ENCODE data around the gene GRIN2C. TPM values are rescaled to one million over a fixed set of nuclear protein-coding genes. Genes with fewer than 3 reads are reported as not detected.

GRIN2C gene
- total and polyA plus RNA-seq, 2 donors (not counting 1 experiment from before 2014, with no cell fraction given) = 0.01 to 0.50 TPM

DNA sequence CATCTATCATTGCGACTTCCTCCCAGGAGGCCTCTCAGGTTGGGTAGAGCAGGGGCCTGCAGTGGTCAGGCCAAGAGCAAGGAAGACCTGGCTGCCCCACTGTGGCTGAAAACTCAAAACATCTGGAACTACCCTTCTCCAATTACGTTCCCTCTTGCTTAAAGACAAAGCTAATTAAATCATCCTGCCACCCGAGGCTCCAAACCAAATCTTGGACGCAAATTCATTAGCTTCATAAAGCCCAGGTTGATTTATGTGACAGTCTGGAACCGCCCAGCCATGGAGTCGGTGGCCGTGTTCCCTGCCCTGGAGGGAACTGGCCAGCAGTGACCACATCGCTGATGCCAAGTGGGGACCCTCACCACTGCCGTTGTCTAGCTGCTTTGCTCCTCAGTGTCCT lies 21.4 kb downstream of the GRIN2C start:
- H3K9me3 ChIP-seq (ENCODE audit: control insufficient read depth, insufficient read depth, low read depth, low read length) = no peaks in the 10 kb centered on the region
- no peak overlapping the region for H3K27ac ChIP-seq (ENCODE audit: insufficient read depth, low read length)
- H3K79me2 ChIP-seq (ENCODE audit: control insufficient read depth, insufficient read depth, low read length) = no peaks in the 10 kb centered on the region
- no peak overlapping the region for H3K9ac ChIP-seq (ENCODE audit: insufficient read depth, low read length)
- no peak for DNase-seq (ENCODE audit: low read depth in 2 of 2)
- no peaks in the 10 kb centered on the region for H3K27me3 ChIP-seq (ENCODE audit: control insufficient read depth, insufficient read depth, low read length)
- H3K4me1 ChIP-seq (ENCODE audit: control insufficient read depth, extremely low read depth, insufficient read depth, low read length) = peaks cover 6% of the 10 kb centered on the region
- TF ChIP-seq, protein P1, sequence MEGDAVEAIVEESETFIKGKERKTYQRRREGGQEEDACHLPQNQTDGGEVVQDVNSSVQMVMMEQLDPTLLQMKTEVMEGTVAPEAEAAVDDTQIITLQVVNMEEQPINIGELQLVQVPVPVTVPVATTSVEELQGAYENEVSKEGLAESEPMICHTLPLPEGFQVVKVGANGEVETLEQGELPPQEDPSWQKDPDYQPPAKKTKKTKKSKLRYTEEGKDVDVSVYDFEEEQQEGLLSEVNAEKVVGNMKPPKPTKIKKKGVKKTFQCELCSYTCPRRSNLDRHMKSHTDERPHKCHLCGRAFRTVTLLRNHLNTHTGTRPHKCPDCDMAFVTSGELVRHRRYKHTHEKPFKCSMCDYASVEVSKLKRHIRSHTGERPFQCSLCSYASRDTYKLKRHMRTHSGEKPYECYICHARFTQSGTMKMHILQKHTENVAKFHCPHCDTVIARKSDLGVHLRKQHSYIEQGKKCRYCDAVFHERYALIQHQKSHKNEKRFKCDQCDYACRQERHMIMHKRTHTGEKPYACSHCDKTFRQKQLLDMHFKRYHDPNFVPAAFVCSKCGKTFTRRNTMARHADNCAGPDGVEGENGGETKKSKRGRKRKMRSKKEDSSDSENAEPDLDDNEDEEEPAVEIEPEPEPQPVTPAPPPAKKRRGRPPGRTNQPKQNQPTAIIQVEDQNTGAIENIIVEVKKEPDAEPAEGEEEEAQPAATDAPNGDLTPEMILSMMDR (conservative IDR thresholded peaks at IDR 0.05 in 1 of 2, IDR thresholded peaks at IDR 0.05 in 1 of 2; ENCODE audit: low read depth in 1 of 2, low read length in 2 of 2) = no peak
- TF ChIP-seq EZH2 (IDR thresholded peaks at IDR 0.05; ENCODE audit: low read length, missing control alignments) = no peak
- no peaks in the 10 kb centered on the region for H4K20me1 ChIP-seq (ENCODE audit: control insufficient read depth, extremely low read depth, insufficient read depth, low read length)
- no peak overlapping the region for H3K4me2 ChIP-seq (ENCODE audit: extremely low read depth, insufficient read depth, low read length)
- no peaks in the 10 kb centered on the region for H3K36me3 ChIP-seq (ENCODE audit: control insufficient read depth, insufficient read depth, low read length)
- H2AFZ ChIP-seq (ENCODE audit: low read length) = no peak overlapping the region
- H3K4me3 ChIP-seq (replicated peaks in 1 of 4; ENCODE audit: control extremely low read depth in 1 of 4, insufficient read depth in 1 of 4, low read depth in 3 of 4, low read length in 4 of 4) = no peak overlapping the region

DNA sequence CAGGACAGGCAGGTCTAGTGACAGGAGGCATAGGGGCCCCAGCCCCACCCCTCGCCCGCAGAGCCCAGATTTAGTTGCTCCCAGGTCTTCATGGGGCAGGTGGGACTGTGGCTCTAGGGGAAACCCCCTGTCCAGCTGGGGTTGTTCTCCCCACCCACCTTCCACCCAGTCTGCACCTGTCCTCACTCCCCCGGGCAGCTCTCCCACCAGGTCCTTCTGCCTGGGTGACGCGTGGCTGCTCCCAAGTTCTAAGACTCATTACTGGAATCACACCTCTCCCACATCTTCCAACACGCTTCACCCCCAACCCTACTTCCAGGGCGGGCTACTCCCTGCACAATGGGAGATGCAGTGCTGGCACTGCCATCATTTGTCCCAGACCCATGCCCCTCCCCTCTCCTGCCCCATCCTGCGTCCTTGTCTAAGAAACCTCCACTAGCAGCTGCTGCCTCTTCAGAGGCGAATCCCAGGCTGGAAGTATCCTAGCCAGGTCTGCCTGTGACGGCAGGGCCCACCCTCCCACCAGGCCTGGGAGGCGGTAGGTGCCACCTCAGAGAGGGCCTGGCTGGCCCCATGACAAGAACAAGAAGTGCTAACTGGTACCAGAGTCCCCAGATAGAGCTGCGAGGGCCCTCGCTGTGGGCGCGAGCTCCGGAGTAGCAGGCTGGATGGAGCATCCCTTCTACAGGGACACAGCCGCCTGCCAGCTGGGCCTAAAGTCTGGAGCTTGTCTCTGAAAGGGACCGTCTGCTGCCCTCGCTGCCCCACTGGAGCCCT lies 22.8 kb downstream of the GRIN2C start:
- Histone ChIP-seq H3K4me2 (ENCODE audit: extremely low read depth, insufficient read depth, low read length) (no peak overlapping the region), H3K27me3 (ENCODE audit: control insufficient read depth, insufficient read depth, low read length) (no peaks in the 10 kb centered on the region), H3K27ac (ENCODE audit: insufficient read depth, low read length) (no peak overlapping the region), H3K4me1 (ENCODE audit: control insufficient read depth, extremely low read depth, insufficient read depth, low read length) (peaks cover 6% of the 10 kb centered on the region), H3K79me2 (ENCODE audit: control insufficient read depth, insufficient read depth, low read length) (no peaks in the 10 kb centered on the region), H3K4me3 (replicated peaks in 1 of 4; ENCODE audit: control extremely low read depth in 1 of 4, insufficient read depth in 1 of 4, low read depth in 3 of 4, low read length in 4 of 4) (no peak overlapping the region), H3K36me3 (ENCODE audit: control insufficient read depth, insufficient read depth, low read length) (no peaks in the 10 kb centered on the region), H4K20me1 (ENCODE audit: control insufficient read depth, extremely low read depth, insufficient read depth, low read length) (no peaks in the 10 kb centered on the region), H2AFZ (ENCODE audit: low read length) (no peak overlapping the region), H3K9me3 (ENCODE audit: control insufficient read depth, insufficient read depth, low read depth, low read length) (no peaks in the 10 kb centered on the region), H3K9ac (ENCODE audit: insufficient read depth, low read length) (no peak overlapping the region)
- no peak for DNase-seq (ENCODE audit: low read depth in 2 of 2)
- TF ChIP-seq, protein P1 (conservative IDR thresholded peaks at IDR 0.05 in 1 of 2, IDR thresholded peaks at IDR 0.05 in 1 of 2; ENCODE audit: low read depth in 1 of 2, low read length in 2 of 2) = no peak
- no peak for TF ChIP-seq EZH2 (IDR thresholded peaks at IDR 0.05; ENCODE audit: low read length, missing control alignments)

DNA sequence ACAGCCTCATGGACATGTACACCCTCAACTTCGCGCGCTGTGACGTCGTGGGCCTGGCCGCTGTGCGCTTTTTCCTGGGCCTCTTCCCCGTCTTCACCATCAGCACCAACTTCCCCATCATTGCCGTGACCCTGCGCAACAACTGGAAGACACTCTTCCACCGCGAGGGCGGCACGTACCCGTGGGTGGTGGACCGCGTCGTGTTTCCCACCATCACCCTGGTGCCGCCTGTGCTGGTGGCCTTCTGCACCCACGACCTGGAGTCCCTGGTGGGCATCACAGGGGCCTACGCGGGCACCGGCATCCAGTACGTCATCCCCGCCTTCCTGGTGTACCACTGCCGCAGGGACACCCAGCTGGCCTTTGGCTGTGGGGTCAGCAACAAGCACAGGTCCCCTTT lies 23.5 kb downstream of the GRIN2C start:
- TF ChIP-seq, protein P1 (conservative IDR thresholded peaks at IDR 0.05 in 1 of 2, IDR thresholded peaks at IDR 0.05 in 1 of 2; ENCODE audit: low read depth in 1 of 2, low read length in 2 of 2) = no peak
- TF ChIP-seq EZH2 (IDR thresholded peaks at IDR 0.05; ENCODE audit: low read length, missing control alignments) = no peak
- H2AFZ ChIP-seq (ENCODE audit: low read length) = no peak overlapping the region

More for the DNA sequence above, 23.5 kb downstream of the GRIN2C start:
- no peak for DNase-seq (ENCODE audit: low read depth in 2 of 2)
- H3K4me3 ChIP-seq (replicated peaks in 1 of 4; ENCODE audit: control extremely low read depth in 1 of 4, insufficient read depth in 1 of 4, low read depth in 3 of 4, low read length in 4 of 4) = no peak overlapping the region
- no peak overlapping the region for H3K9ac ChIP-seq (ENCODE audit: insufficient read depth, low read length)
- H3K36me3 ChIP-seq (ENCODE audit: control insufficient read depth, insufficient read depth, low read length) = no peaks in the 10 kb centered on the region
- no peak overlapping the region for H3K27ac ChIP-seq (ENCODE audit: insufficient read depth, low read length)
- H3K27me3 ChIP-seq (ENCODE audit: control insufficient read depth, insufficient read depth, low read length) = no peaks in the 10 kb centered on the region
- H3K4me2 ChIP-seq (ENCODE audit: extremely low read depth, insufficient read depth, low read length) = no peak overlapping the region
- H3K4me1 ChIP-seq (ENCODE audit: control insufficient read depth, extremely low read depth, insufficient read depth, low read length) = peaks cover 5% of the 10 kb centered on the region
- H3K79me2 ChIP-seq (ENCODE audit: control insufficient read depth, insufficient read depth, low read length) = no peaks in the 10 kb centered on the region
- H4K20me1 ChIP-seq (ENCODE audit: control insufficient read depth, extremely low read depth, insufficient read depth, low read length) = no peaks in the 10 kb centered on the region
- no peaks in the 10 kb centered on the region for H3K9me3 ChIP-seq (ENCODE audit: control insufficient read depth, insufficient read depth, low read depth, low read length)
